HG02759 (cell line): Measurements from ENCODE around the gene CFAP77.
"Not testable (repeated sequence)": the region's sequence is repeated elsewhere in the genome, so short reads cannot be mapped to it uniquely, and the experiment has no call there.

ENCODE experiments used
- ATAC-seq: cut with Tn5 transposase; IDR thresholded peaks from one replicate; pipeline ENCODE4 v1.9.1; 2021; ENCODE audit warnings: mild to moderate bottlenecking, moderate library complexity; ENCODE audit not compliant: unreplicated experiment

The CFAP77 gene

DNA sequence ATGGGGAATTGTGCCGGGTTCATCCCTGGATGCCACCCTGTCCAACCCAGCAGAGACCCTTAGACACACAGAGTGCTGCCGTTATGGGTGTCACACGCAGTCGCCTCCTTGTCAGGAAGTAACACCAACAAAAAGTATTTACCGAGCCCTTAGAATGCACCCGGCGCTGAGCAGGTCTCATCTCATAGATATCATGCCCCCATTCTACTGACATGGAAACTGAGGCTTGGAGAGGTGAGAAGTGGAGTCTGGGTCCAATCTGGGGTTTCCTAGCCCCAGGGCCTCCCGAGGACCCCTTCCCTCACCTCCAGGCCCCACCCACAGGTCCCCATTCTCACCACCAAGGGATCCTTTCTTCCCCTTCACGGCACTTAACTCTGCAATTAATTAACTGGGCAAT lies 135.6 kb downstream of the CFAP77 start:
- no peak for ATAC-seq

DNA sequence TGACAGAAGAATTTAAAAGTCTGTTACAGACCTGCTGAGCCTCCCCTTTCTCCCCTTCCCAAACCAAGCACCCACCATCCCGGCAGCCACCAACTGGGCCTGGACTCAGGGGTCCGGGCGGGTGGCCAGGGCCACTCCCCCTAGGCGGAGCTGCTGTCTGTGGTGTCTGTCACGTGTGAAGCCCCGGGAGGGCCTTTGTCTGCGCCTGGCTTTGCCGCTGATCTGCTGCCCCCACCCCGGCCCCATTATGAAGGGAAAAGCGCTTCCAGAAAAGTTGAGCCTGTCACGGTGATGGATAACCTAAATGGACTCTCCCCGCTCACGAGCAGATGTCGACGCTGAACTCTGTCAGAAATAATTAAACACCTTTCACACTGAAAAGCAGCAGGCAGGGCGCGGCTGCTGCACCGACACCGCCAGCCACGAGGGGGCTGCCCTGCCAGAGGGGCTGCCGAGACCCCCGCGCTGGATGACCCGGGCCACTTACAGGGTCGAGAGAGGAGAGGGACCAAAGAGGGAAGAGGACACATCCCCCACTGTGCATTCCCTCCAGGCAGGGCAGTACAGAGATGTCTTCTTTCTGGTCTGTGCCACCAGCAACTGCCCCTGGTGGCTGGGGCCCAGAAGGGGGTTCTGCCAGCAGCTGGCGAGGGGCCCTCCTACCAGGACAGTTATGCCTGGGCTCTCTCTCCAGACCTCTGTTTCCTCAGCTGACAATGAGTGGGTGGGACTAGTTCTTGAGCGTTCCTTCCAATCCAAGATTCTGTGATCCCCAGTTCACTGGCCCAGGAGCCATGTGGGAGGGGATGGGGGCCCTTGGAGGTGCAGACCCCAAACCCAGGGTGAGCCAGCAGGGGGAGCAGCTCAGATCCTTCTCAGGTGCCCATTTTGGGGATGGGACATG lies 136.4 kb downstream of the CFAP77 start:
- no peak for ATAC-seq

DNA sequence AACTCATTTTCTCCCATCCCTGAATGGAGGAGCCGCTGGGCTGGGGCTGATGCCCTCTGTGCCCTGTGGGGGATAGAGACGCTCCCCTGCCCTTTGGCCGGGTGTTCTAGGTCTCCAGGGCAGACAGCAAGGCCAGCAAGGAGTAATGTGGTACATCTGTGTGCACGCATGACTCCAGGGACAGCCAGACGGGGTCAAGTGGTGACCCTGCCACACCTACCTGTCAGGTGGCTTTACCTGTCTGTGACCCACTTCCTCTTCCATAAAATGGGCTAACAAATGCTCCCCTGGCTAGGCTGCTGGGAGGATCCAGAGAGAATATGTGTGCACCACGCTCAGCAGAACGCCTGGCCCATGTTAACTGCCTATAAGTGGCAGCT lies 137.0 kb downstream of the CFAP77 start:
- ATAC-seq, result no peak

DNA sequence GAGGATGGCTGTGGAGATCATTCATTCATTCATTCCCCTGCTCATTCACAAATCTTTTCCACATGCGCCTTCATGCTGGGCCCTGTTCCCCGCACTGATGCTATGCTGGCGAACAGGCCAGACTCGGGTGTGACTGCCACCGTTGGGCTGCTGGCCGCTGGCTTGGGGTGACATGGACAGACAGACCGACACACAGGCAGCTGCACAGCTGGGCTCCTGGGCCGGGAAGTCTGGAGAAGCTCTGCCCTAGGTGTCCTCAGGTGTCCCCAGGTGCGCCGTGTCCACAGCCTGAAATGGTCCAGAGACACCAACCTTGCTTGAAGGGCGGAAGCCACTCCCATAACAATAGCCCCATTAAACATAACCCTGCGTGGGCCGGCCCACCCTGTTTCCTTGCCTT lies 137.4 kb downstream of the CFAP77 start:
- ATAC-seq, result no peak

DNA sequence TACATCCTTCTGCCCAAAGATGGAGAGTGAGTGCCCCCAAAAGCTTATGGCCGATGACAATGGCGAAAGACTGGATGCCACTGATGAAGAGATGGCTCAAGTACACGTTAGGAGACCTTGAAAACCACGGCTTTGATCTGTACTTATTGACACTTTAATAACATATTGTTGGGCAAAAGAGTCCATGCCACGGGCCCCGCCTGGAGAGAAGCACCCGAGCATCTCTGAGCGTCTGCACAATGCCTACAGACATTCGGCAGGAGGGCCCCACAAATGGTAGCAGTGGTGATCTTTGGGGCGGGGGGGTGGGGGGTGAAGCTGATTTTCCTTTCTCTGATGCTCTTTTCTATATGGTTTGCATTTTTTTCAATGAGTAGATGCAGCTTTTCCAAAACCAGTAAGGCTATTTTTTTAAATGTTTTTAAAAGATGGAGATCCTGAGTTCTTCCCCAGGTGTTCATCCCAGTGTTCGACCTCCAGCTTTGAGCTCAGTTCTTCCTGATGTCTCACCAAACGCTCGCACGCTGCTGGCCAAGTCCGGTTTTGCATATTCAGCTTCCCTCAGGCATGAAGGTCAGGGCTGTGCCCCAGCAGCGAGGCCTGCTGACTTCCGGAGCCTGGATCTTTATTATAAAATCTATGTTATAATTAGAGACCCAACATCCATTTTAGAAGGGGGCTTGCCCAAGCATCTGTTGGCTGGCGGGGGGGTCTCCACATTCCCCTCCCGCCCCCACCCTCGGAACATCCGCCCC lies 138.1 kb downstream of the CFAP77 start:
- no peak for ATAC-seq

DNA sequence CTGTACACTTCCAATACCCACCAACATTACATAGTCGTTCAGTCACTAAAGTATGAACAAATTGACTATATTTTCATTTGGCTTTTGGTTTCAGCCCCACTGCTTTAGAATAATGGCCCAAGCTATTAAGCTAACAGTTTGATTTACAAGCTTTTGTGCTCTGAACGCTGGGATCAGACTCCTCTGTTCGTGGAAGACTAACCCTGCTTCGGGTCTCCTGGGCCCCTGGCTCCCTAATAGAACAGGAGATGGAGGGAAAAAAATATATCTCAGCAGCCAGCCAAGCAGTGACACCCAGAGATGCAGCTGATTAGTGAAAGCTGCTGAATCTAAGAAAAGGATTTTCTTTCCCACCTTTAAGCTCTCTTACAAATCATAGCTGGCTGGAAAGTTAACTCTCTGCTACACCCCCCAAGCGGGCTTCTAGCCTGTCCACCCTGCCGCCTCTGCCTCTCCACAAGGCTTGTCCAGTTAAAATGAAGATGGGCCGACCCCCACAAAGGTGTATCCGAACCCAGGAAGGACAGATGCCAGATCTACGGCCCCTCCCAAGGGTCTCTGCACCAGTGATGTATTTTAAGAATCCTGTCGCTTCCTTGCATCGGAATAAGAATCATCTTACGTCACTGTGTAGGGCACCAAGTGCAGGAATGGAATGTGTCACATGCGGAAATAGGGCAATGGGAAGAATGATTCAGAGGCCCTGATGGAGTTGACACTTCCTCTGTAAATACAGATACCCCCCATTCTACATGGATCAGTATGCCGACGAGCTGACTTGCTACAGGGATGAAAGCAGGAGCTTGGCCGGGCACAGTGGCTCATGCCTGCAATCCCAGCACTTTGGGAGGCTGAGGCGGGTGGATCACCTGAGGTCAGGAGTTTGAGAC lies 139.0 kb downstream of the CFAP77 start:
- no peak for ATAC-seq

DNA sequence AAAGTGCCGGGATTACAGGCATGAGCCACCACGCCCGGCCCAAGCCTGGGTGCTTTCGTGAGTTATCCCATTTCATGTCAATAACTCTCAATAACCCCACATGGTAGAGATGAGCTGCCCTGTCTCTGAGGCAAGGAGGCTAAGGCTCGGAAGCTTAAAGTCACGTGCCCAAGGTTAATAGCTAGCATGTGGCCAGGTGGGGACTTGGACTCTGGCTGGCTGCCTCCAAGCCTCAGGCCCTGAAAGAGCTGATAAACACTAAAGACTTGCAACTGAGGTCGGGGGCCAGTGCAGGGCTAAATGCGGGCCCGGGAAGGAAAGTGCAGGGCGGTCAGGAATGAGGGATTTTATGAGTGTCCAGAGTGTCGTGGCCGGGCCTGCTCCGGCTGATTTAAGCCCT lies 141.5 kb downstream of the CFAP77 start:
- no peak for ATAC-seq

DNA sequence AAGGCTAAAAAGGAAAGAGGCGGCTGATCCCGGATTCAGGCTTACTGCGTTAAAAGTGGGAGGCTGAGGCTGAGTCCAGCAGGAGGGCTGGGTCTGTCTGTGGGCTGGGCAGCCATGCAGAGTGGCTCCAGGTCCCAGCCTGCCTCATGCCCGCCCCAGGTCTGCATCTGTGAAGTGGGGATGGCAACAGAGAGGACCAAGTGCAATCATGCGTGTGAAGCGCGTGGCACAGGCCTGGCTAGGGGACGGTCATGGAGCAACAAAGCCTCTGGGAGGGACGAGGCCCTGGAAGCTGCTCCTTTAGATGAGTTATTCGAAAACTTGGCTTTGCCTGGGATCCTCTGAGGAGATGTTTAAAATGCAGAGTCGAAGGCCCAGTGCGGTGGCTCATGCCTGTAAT lies 142.0 kb downstream of the CFAP77 start:
- no peak for ATAC-seq

DNA sequence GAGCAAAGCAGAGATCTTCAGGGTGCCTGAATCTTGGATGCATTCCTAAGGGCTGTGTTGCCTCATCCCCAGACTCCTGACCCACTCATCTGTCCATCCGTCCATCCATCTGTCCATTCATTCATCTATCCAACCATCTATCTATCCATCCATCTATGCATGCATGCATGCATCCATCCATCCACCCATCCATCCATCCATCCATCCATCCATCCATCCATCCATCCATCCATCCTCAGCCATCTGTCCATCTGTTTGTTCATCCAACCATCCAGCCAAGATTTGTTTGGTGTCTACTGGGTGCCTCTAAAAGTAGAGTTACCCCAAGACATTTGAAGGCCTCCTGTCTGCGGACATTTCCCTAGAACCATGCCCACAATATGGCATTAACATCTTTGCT lies 144.7 kb downstream of the CFAP77 start:
- no peak for ATAC-seq

DNA sequence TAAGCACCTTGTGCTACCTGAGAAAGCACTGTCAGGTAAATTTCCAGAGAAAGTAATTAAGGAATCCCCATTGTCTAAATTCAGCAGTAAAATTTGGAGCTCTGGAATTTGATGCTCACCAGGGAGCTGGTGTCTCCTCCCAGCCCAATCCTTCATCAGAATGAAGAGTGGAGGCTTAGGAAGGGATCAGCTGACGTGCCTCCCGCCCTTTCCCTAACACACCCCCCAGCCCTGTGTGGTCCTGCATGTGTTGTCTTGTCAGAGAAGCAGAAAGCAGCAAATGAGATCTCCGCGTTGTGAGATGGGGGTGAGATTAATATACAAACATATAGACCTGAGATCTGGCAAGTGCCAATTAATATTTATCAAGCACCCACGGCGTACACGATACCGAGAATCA lies 145.5 kb downstream of the CFAP77 start:
- ATAC-seq, result no peak

DNA sequence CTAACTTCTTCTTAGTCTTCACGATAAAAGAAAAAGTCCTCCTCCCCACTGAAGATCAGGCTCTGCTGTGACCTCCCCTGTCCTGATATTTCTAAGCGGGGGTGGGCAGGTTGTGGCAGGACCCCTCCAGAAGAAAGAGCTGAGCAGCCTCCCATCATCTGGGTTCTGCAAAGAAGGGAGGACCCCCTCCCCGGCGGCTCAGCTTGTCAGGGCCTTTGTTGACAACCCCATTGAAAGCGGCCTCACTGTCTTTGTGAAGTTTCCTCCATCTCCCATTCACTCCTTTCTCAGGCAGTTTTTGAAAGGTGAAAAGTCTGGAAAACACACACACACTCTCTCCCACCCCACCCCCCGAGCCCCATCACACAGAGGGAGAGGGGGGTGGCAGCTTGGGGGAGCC lies 146.2 kb downstream of the CFAP77 start:
- ATAC-seq, result no peak

DNA sequence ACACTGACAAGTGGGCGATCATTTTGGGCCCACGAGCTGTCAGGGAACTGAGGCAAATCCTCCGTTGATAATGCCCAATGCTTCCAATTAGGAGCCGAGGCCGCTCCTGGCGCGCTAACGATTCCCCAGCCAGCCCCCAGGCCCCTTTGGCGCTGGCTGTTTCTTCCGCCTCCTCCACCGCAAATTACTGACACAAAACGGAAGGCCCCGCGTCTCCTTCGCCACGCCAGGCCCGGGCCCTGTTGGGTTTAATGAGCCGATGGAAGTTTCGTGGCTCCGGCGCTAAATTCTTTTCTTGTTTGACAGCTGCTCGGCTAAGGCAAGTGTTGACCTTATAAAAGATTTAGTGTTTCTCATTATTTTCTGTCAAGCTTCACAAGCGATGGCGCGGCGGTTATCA lies 146.7 kb downstream of the CFAP77 start:
- ATAC-seq, result no peak

DNA sequence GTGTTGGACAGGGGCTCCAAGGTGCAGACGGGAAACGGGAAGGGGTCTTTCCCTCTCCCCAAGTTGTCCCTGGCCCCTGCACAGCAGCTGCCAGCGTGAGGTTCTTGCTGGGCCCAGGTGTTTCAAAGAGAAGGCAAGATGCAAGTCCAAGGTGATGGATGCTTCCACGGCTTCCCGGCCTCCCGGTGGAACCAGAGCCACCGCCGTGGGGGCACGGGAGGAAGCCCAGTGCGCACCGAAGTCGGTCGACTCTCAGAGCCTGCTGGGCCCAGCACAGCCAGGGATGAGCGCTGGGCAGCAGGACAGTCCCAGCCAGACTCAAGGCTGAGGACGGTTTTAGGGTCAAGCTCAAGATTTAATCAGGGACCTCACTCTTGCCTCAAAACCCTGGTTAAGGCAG lies 147.1 kb downstream of the CFAP77 start:
- no peak for ATAC-seq

DNA sequence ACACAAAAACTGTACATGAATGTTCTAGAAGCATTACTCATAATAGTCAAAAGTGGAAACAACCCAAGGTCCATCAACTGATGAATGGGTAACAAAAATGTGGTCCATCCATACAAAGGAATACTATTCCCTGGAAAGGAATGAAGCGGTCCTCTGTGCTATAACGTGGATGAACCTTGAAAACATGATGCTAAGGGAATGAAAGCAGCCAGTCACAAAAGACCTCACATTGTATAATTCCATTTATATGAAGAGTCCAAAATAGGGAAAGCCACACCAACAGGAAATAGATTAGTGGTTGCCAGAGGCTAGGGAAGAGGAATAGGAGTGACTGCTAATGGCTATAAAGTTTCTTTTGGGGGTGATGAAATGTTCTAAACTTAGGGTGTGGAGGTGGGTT lies 149.7 kb downstream of the CFAP77 start:
- no peak for ATAC-seq

DNA sequence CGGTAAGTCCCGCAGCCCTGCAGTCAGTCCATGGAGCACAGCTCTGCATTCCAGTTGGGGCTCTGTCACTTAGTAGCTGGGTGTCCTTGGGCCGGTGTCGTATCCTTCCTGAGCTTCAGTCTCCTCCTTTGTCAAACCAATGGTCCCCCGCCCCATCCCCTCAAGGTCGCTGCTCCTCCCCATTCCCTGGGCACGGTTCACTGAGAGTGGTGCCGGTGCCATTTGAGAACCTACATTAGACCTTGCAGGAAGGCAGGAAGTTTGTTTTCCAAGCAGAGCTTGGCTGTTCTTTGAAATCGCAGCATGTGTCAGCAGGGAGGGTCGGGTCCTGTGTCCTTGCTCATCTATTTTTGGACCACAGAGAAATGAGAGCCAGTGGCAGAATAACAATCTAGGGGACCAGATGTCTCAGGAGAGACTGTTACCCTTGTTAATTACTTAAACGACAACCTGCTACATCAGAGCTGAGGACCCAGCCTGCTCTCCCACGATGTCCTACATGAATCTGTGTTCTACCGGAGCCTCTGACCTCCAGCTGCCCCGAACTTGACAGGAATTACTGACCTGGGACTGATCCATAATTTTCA lies 150.7 kb downstream of the CFAP77 start:
- no peak for ATAC-seq

DNA sequence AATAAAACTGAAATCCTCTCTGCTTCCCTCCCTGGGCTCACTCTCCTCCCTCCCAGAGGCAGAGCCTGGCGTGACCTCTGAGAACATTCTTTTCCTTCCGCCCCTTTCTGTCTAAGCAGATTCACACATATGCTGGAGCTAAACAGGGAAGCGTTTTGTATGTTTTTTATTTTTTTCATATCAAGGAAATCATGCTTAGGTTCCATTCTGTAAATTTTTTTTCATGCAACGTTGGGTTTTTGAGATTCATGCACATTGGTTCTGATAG lies 152.2 kb downstream of the CFAP77 start:
- ATAC-seq, result no peak

DNA sequence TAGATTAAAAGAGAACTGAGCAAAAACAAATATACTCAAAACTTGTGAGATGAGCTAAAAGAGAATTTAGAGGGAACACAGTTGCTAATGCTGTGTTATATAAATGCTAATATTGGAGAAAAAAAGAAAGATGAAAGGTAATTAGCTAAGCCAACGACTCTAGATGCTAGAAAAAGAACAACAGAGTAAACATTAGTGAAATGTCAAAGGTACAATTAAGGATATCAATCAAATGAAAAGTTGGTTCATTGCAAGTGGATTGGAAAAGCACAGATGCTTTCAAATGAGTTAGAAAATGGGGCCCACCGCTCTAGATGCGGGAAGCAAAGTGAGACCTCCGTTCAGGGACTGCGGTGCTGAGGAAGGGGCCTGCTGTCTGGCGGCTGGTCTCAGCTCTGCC lies 154.5 kb downstream of the CFAP77 start:
- ATAC-seq, result no peak

DNA sequence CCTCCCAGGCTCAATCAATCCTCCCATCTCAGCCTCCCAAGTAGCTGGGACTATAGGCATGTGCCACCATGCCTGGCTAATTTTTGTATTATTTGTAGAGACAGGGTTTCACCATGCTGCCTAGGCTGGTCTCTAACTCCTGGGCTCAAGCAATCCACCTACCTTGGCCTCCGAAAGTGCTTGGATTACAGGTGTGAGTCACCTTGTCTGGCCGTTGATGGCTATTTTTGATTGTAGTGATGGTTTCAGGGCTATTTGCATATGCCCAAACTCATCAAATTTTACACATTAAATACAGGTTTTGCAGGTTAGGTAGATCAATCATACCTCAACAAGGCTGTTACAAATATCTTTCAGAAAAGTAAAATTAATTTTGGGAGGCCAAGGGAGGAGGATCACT lies 158.8 kb downstream of the CFAP77 start:
- ATAC-seq, result not testable (repeated sequence)

DNA sequence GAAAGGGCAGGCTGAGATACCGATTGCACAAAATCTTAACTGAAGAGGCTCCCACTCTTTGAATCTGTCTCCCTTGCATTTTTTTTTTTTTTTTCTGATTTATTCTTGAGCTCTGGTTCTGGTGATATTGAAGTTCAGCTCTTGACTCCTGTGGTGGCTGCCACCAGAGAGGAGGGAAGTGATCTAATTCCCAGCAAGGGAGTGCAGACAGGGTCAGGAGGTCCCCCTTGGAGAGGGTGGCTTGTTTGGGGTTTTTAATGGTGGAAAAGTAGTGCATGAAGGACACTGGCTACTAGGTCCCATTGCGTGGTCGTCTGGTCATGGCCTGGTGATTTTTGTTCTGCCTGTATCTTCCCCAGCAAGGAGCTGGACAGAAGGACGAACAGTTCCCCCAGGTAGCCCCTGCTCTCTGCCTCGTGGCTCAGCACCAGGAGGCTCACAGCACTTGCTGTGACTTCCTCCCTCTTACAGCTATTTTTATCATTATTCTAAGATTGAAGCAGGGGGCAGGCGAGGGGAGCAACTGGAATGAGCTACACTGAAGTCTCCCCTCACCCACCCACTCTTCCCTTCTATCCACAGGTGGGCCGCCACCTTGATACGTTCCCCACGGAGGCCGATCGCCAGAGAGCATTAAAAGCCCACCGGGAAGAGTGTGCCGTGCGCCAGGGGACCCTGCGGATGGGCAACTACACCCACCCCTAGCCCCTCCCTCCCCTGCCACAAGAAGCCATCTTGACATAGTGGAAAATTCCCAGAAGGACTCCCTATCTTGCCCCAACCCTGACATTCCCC lies 162.0 kb downstream of the CFAP77 start:
- ATAC-seq, result no peak

DNA sequence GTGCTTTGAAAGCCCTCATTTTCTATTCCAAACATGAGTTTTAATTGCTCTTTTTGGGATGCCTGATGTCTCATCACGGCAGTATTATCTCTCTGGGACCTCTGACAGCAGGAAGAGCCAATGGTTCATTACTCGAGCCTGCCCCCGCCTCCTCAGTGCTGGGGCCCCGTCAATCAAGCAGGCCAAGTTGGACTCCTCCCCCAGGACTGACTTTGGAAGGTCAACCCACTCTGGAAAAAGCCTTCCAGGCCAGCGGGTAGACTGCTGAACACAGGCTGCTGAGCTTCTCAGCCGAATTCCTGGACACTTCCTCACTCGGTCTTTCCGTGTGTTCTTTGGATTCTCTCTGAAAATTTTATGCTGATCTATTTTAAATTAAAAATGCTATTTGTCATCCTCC lies 162.9 kb downstream of the CFAP77 start:
- ATAC-seq, result no peak
